GM23248 (cell line): ENCODE data around the gene KIAA1210. TPM values are rescaled to one million over a fixed set of nuclear protein-coding genes. Genes with fewer than 3 reads are reported as not detected.

Experiments
- DNase-seq: peaks from one replicate; pipeline ENCODE4 v3.0.0-alpha.2; 2015
- H2AFZ ChIP-seq: fragments of 200-600 bp; sonication (generic); 2 replicates; pipeline ENCODE4 v1.6.1; 2016; ENCODE audit warnings: antibody characterized with exemption
- H3F3A ChIP-seq: fragments of 200-600 bp; sonication (generic); 2 replicates; pipeline ENCODE4 v1.6.1; 2016; ENCODE audit warnings: mild to moderate bottlenecking, antibody characterized with exemption, mixed run types; ENCODE audit not compliant: insufficient read depth
- H3K27ac ChIP-seq: fragments of 200-600 bp; sonication (generic); 2 replicates; pipeline ENCODE4 v1.5.1; 2016; ENCODE audit warnings: mild to moderate bottlenecking
- H3K27me3 ChIP-seq: fragments of 200-600 bp; sonication (generic); replicated peaks from 2 replicates; pipeline ENCODE4 v1.6.1; 2016; ENCODE audit warnings: mild to moderate bottlenecking; ENCODE audit not compliant: insufficient read depth
- H3K36me3 ChIP-seq: fragments of 200-600 bp; sonication (generic); 2 replicates; pipeline ENCODE4 v1.6.1; 2016; ENCODE audit warnings: low read depth, mild to moderate bottlenecking
- H3K4me1 ChIP-seq: fragments of 200-600 bp; sonication (generic); 2 replicates; pipeline ENCODE4 v1.6.1; 2016; ENCODE audit warnings: mild to moderate bottlenecking; ENCODE audit not compliant: insufficient read depth
- H3K4me2 ChIP-seq: fragments of 200-600 bp; sonication (generic); one replicate; pipeline ENCODE4 v1.6.1; 2016; ENCODE audit warnings: mild to moderate bottlenecking; ENCODE audit not compliant: unreplicated experiment
- H3K4me3 ChIP-seq: fragments of 200-600 bp; sonication (generic); 2 replicates; pipeline ENCODE4 v1.5.1; 2016; ENCODE audit warnings: mild to moderate bottlenecking
- H3K79me2 ChIP-seq: fragments of 200-600 bp; sonication (generic); 2 replicates; pipeline ENCODE4 v1.6.1; 2016; ENCODE audit warnings: mild to moderate bottlenecking; ENCODE audit not compliant: insufficient read depth
- H3K9ac ChIP-seq: fragments of 200-600 bp; sonication (generic); 2 replicates; pipeline ENCODE4 v1.6.1; 2016; ENCODE audit warnings: mild to moderate bottlenecking
- H3K9me2 ChIP-seq: fragments of 200-600 bp; sonication (generic); 2 replicates; pipeline ENCODE4 v1.6.1; 2016; ENCODE audit warnings: mixed run types, mild to moderate bottlenecking, moderate library complexity; ENCODE audit not compliant: insufficient read depth
- H3K9me3 ChIP-seq: fragments of 200-600 bp; sonication (generic); one replicate; pipeline ENCODE4 v1.6.1; 2017; ENCODE audit warnings: low read depth
- H4K20me1 ChIP-seq: fragments of 200-600 bp; sonication (generic); 2 replicates; pipeline ENCODE4 v1.6.0; 2016; ENCODE audit not compliant: insufficient read depth
- EZH2 ChIP-seq: fragments of 200-600 bp; sonication (generic); IDR thresholded peaks from 2 replicates; pipeline ENCODE4 v1.6.1; 2018; ENCODE audit warnings: antibody characterized with exemption, mild to moderate bottlenecking; ENCODE audit not compliant: insufficient read depth, poor library complexity, severe bottlenecking
- EZH2phosphoT487 ChIP-seq: fragments of 200-600 bp; sonication (generic); IDR thresholded peaks from 2 replicates; pipeline ENCODE4 v1.6.1; 2018; ENCODE audit warnings: antibody characterized with exemption, moderate library complexity, mild to moderate bottlenecking, low read depth; ENCODE audit not compliant: insufficient read depth
- WGBS, 2 experiments: methylation state at CpG; one replicate each; pipeline ENCODE4 v1.1.6; 2015 to 2017; ENCODE audit warnings: low lambda C conversion rate in 2 of 2, low coverage in 1 of 2; ENCODE audit errors: missing lambda C conversion rate in 2 of 2; 5-methylcytosine and 5-hydroxymethylcytosine counted together
- in situ Hi-C: fragments of 300-500 bp; cut with MboI; formaldehyde crosslinking; loops from 2 replicates; pipeline ENCODE4 v1.15.0; 2020
- polyA plus RNA-seq: library from polyadenylated mRNA; unstranded; fragments of >200 nt; fragmentation: Nextera tagmentation; extraction: Ambion mirVana; gene quantifications from 2 replicates; pipeline ENCODE4 v1.2.1, GENCODE V29; 2016
- total RNA-seq: library from RNA; depleted of rRNA; stranded (reverse); fragments of >200 nt; shearing (Covaris generic); gene quantifications from 2 replicates; pipeline ENCODE4 v1.2.3, GENCODE V29; 2014; rRNA removed

Gene KIAA1210
- not detected in 2 replicates for total RNA-seq
- polyA plus RNA-seq = not detected in 2 replicates

DNA sequence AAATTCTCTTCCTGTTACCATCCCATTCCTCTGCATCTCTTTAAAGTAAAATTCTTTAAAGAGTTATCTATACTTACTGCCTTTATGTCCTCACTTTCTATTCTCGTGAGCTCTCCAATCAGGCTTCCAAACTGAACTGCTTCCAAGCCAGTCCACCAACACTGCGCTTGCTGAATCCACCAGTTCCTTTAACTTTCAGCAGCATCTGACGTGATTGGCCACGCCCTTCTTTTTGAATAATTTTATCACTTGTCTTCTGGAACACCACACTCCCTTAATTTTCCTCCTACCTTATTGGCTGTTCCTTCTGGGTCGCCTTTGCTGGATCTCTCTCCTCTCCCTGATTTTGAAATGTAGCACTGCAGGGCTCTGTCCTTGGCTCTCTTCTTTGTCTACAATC, at the start of gene KIAA1210:
TSS of gene KIAA1210 (minus strand) at position 163 of the 400 bp plus-strand sequence. CDS start 4,170 bp downstream, outside the sequence.
- H3F3A ChIP-seq = no peaks in the 10 kb centered on the region
- no peaks in the 10 kb centered on the region for H3K4me1 ChIP-seq
- H3K9me3 ChIP-seq = no peaks in the 10 kb centered on the region
- WGBS, 2 experiments = 13 to 18% methylated on average over 4 to 5 of the region's 5 CpGs
- TF ChIP-seq EZH2phosphoT487 = no peak
- TF ChIP-seq EZH2 = no peak
- in situ Hi-C loops = no loop called here
- no peaks in the 10 kb centered on the region for H3K79me2 ChIP-seq
- DNase-seq = no peak
- H3K27me3 ChIP-seq = no peaks in the 10 kb centered on the region
- no peak within 1 kb of the TSS for H3K27ac ChIP-seq
- H3K9ac ChIP-seq = no peak within 1 kb of the TSS
- H3K9me2 ChIP-seq = no peaks in the 10 kb centered on the region
- H4K20me1 ChIP-seq = no peaks in the 10 kb centered on the region
- no peak within 1 kb of the TSS for H3K4me2 ChIP-seq
- no peak within 1 kb of the TSS for H2AFZ ChIP-seq
- H3K36me3 ChIP-seq = no peaks in the 10 kb centered on the region
- H3K4me3 ChIP-seq = no peak within 1 kb of the TSS

DNA sequence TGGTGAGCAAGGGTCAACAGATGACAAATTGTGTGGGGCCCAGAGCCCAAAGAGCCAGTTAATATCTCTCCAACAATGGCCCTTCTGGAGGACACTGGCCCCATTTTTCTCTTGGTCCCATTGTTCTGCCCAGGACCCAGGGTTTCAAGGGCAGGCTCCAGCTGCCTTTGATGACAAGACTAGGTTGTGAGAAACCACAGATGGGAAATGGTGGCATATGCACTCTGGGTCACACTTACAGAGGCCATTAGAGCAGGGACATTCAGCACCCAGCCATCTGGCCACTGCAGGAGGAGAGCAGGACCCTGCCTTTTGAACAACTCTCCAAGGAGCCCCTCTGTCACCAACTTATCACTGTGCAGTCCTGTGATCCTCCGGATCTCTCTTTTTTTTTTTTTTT, 49.7 kb upstream of the KIAA1210 start:
- no peaks in the 10 kb centered on the region for H3K36me3 ChIP-seq
- no peak overlapping the region for H3K27ac ChIP-seq
- H3K9me3 ChIP-seq = no peaks in the 10 kb centered on the region
- H2AFZ ChIP-seq = no peak overlapping the region
- no peaks in the 10 kb centered on the region for H3K27me3 ChIP-seq
- TF ChIP-seq EZH2phosphoT487 (no peak), EZH2 (no peak)
- no peak overlapping the region for H3K9ac ChIP-seq
- DNase-seq = no peak
- no peaks in the 10 kb centered on the region for H3F3A ChIP-seq
- no peaks in the 10 kb centered on the region for H3K79me2 ChIP-seq
- 89% methylated on average over 1 of the region's 1 CpG; no CpG with 5 or more reads in 1 of the 2 experiments for WGBS, 2 experiments
- no peaks in the 10 kb centered on the region for H3K4me1 ChIP-seq
- no peaks in the 10 kb centered on the region for H4K20me1 ChIP-seq
- in situ Hi-C loops = no loop called here
- no peaks in the 10 kb centered on the region for H3K9me2 ChIP-seq
- H3K4me2 ChIP-seq = no peak overlapping the region
- H3K4me3 ChIP-seq = no peak overlapping the region

DNA sequence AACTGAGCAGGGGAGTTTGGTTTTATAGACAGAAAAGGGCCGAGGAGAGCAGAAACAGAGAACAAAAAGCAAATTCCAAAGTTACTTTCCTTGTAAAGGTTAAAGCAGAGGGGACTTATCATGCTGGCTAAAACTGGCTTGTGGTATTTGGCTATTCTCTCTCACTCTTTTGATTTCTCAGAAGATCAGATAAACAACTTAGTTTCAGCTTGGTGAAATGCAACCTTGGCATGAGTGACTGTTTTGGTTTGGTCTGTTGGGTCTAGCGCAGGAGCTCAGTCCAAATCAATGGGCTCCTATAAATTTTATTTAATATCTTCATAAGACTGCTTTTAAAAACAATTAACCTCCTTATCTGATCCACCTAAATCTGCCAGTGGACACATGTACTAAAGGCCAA, 47.3 kb upstream of the KIAA1210 start:
- H3K27ac ChIP-seq = no peak overlapping the region
- in situ Hi-C loops = no loop called here
- no peak for DNase-seq
- H3K79me2 ChIP-seq = no peaks in the 10 kb centered on the region
- H3K27me3 ChIP-seq = no peaks in the 10 kb centered on the region
- TF ChIP-seq EZH2 (no peak), EZH2phosphoT487 (no peak)
- WGBS, 2 experiments = 84 to 87% methylated on average over 2 of the region's 2 CpGs
- no peak overlapping the region for H3K4me3 ChIP-seq
- H3K9me3 ChIP-seq = no peaks in the 10 kb centered on the region
- no peak overlapping the region for H3K4me2 ChIP-seq
- H3K9ac ChIP-seq = no peak overlapping the region
- H2AFZ ChIP-seq = no peak overlapping the region
- no peaks in the 10 kb centered on the region for H3K9me2 ChIP-seq
- no peaks in the 10 kb centered on the region for H3K36me3 ChIP-seq
- no peaks in the 10 kb centered on the region for H3K4me1 ChIP-seq
- no peaks in the 10 kb centered on the region for H3F3A ChIP-seq
- no peaks in the 10 kb centered on the region for H4K20me1 ChIP-seq

DNA sequence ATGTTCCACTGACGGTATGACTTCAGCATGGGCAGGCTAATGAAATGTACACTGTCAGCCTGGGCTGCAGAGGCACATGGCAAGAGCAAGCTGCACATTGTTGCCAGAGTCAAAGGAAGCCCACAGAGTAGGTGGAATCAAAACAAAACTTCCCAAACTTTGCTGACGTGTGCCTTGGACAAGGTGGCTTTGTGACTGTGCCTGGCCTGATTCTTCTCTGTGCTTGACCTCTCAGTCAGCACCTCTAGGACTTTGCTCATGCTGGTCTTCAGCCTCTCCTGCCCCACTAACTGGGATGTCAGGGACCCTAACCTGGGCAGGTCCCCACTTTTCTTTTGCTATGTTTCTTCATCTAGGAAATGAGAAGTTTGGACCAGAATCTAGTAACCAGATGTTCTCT, 40.5 kb upstream of the KIAA1210 start:
- Histone ChIP-seq H3K36me3 (no peaks in the 10 kb centered on the region), H3K9ac (no peak overlapping the region), H3K9me2 (no peaks in the 10 kb centered on the region), H3K9me3 (no peaks in the 10 kb centered on the region), H3F3A (no peaks in the 10 kb centered on the region), H3K79me2 (no peaks in the 10 kb centered on the region), H2AFZ (no peak overlapping the region), H3K27ac (no peak overlapping the region), H4K20me1 (no peaks in the 10 kb centered on the region), H3K4me1 (no peaks in the 10 kb centered on the region), H3K4me3 (no peak overlapping the region), H3K4me2 (no peak overlapping the region), H3K27me3 (no peaks in the 10 kb centered on the region)
- no peak for TF ChIP-seq EZH2phosphoT487
- WGBS, 2 experiments = 6 to 11% methylated on average over 1 to 2 of the region's 2 CpGs
- in situ Hi-C loops = no loop called here
- DNase-seq = no peak

DNA sequence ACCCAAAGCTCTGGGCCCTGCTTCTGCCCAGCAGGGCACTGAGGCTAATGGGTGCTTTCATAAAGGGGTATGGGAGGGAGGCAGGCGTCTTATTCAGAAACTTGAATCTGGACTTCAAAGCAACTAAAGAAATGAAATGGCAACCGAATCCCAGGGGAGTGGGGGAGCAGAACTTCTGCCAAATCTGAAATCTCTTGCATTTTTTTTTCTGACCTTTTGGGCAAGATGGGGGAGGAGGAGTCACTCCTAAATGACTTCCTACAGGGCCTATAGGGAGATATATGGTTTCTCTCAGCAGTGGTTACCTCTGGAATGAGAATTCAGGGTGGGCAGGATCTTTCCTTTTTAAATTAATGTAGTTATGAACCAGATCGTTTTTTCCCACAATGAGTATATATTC, 30.6 kb upstream of the KIAA1210 start:
- 82 to 88% methylated on average over 3 of the region's 3 CpGs for WGBS, 2 experiments
- Histone ChIP-seq H3K36me3 (no peaks in the 10 kb centered on the region), H4K20me1 (no peaks in the 10 kb centered on the region), H3K27me3 (no peaks in the 10 kb centered on the region), H3F3A (no peaks in the 10 kb centered on the region), H3K9me2 (no peaks in the 10 kb centered on the region), H3K27ac (no peak overlapping the region), H2AFZ (no peak overlapping the region), H3K79me2 (no peaks in the 10 kb centered on the region), H3K4me3 (no peak overlapping the region), H3K4me1 (peaks cover 5% of the 10 kb centered on the region; the same call in 1 of the 2 replicates), H3K4me2 (no peak overlapping the region), H3K9ac (no peak overlapping the region), H3K9me3 (no peaks in the 10 kb centered on the region)
- in situ Hi-C loops = no loop called here
- TF ChIP-seq EZH2 = no peak
- TF ChIP-seq EZH2phosphoT487 = no peak
- DNase-seq = no peak
